K562 (cell line): Measurements from ENCODE around the gene GIT2. TPM values are rescaled to one million over a fixed set of nuclear protein-coding genes. Genes with fewer than 3 reads are reported as not detected.

Source experiments
- ATAC-seq: fragments of 200-7000 bp; cut with Tn5 transposase; 3 replicates; pipeline ENCODE4 v1.9.1; 2020; ENCODE audit warnings: moderate library complexity
- BruUV-seq: library from RNA; stranded (reverse); fragments of 400-500 nt; replicated peaks from 2 replicates; lab custom pipeline; 2021; lab: Mats Ljungman, UMichigan
- CTCF ChIA-PET: fragments of 300-600 bp; formaldehyde crosslinking; extraction: SDS; loops from one replicate; lab custom pipeline; 2021; ENCODE audit warnings: low intra/inter-chr PET ratio; lab: Yijun Ruan, JAX
- POLR2A ChIA-PET: fragments of 300-600, 350-650 bp; sonication (Branson Sonifier 250); formaldehyde crosslinking; extraction: SDS; loops from one replicate; lab custom pipeline; 2021; ENCODE audit warnings: antibody characterized with exemption, inconsistent platforms; lab: Yijun Ruan, JAX
- DNase-seq, 4 experiments: peaks; one replicate each; pipeline versions ENCODE4 v3.0.0 to v3.0.0-alpha.2; 2011 to 2018; ENCODE audit warnings: low spot score in 3 of 4, mixed read lengths in 3 of 4; ENCODE audit errors: extremely low read depth in 1 of 4
- FAIRE-seq: peaks from 2 replicates; lab custom pipeline; 2011; peaks lifted over from hg19 to GRCh38; lab: Jason Lieb, UNC
- H2AFZ ChIP-seq: 2 replicates; pipeline ENCODE4 v1.6.0; 2011; ENCODE audit warnings: low read depth, low read length, control low read depth, inconsistent platforms
- H3K27ac ChIP-seq: fragments of 200-600 bp; 3 replicates; pipeline ENCODE4 v1.8.0; 2011; ENCODE audit warnings: low read depth, mild to moderate bottlenecking, control low read depth, inconsistent platforms, low read length, moderate library complexity, mixed read lengths; ENCODE audit errors: extremely low read depth
- H3K27me3 ChIP-seq, 2 experiments: fragments of 300-600 bp in 1 of 2; 2 replicates in 1 of 2; 3 replicates in 1 of 2; pipeline versions ENCODE4 v1.6.0 to v1.8.0; 2011; ENCODE audit warnings: inconsistent platforms in 2 of 2, low read length in 2 of 2, mild to moderate bottlenecking in 1 of 2, mixed read lengths in 1 of 2, moderate library complexity in 1 of 2; ENCODE audit not compliant: control insufficient read depth in 2 of 2, insufficient read depth in 2 of 2
- H3K36me3 ChIP-seq: fragments of 300-600 bp; 3 replicates; pipeline ENCODE4 v1.8.0; 2011; ENCODE audit warnings: mild to moderate bottlenecking, low read length, inconsistent platforms; ENCODE audit not compliant: control insufficient read depth, insufficient read depth
- H3K4me1 ChIP-seq, 2 experiments: fragments of 200-600 bp in 1 of 2; replicated peaks in 1 of 2; 2 replicates in 1 of 2; 3 replicates in 1 of 2; pipeline versions ENCODE4 v1.5.1 to v1.8.0; 2011; ENCODE audit warnings: inconsistent platforms in 2 of 2, low read length in 2 of 2, mild to moderate bottlenecking in 1 of 2, mixed read lengths in 1 of 2, moderate library complexity in 1 of 2; ENCODE audit not compliant: control insufficient read depth in 2 of 2, insufficient read depth in 2 of 2
- H3K4me2 ChIP-seq: 2 replicates; pipeline ENCODE4 v1.6.1; 2011; ENCODE audit warnings: low read length, control low read depth, inconsistent platforms, mixed read lengths; ENCODE audit not compliant: insufficient read depth
- H3K4me3 ChIP-seq: fragments of 200-600 bp; sonication (generic), shearing (Covaris generic); 2 replicates; pipeline ENCODE4 v1.5.1; 2016; ENCODE audit warnings: control low read depth, inconsistent platforms
- H3K79me2 ChIP-seq: fragments of 200-600 bp; 3 replicates; pipeline ENCODE4 v1.8.0; 2011; ENCODE audit warnings: low read length, inconsistent platforms; ENCODE audit not compliant: control insufficient read depth, insufficient read depth
- H3K9ac ChIP-seq, 2 experiments: 2 replicates each; pipeline versions ENCODE4 v1.6.0 to v1.6.1; 2011; ENCODE audit warnings: low read depth in 2 of 2, low read length in 2 of 2, control low read depth in 1 of 2, inconsistent platforms in 1 of 2, mild to moderate bottlenecking in 1 of 2, mixed read lengths in 1 of 2; ENCODE audit not compliant: insufficient read depth in 1 of 2
- H3K9me1 ChIP-seq: one replicate; pipeline ENCODE4 v1.6.0; 2011; ENCODE audit warnings: inconsistent platforms, mild to moderate bottlenecking, low read length, moderate library complexity; ENCODE audit not compliant: control insufficient read depth, insufficient read depth
- H3K9me3 ChIP-seq: replicated peaks from 2 replicates; pipeline ENCODE4 v1.5.1; 2011; ENCODE audit warnings: low read depth, low read length, inconsistent platforms; ENCODE audit not compliant: control insufficient read depth, insufficient read depth
- H4K20me1 ChIP-seq: replicated peaks from 2 replicates; pipeline ENCODE4 v1.6.1; 2011; ENCODE audit warnings: low read length, inconsistent platforms, mixed read lengths; ENCODE audit not compliant: control insufficient read depth, insufficient read depth
- BHLHE40 ChIP-seq: IDR thresholded peaks from 2 replicates; pipeline ENCODE4 v1.6.1; 2011; ENCODE audit warnings: low read length, improper control_type of control experiment
- CC2D1A ChIP-seq: fragments of 450-650 bp; IDR thresholded peaks from 2 replicates; pipeline ENCODE4 v1.6.1; 2017; ENCODE audit warnings: mild to moderate bottlenecking
- CTCF ChIP-seq, 3 experiments: IDR thresholded peaks in 2 of 3; conservative IDR thresholded peaks in 1 of 3; 2 replicates each; pipeline ENCODE4 v1.5.1; 2011 to 2012; ENCODE audit warnings: low read length in 3 of 3, mild to moderate bottlenecking in 3 of 3, control low read depth in 2 of 3, improper control_type of control experiment in 1 of 3, inconsistent platforms in 1 of 3, low read depth in 1 of 3, mixed read lengths in 1 of 3, moderate library complexity in 1 of 3; ENCODE audit not compliant: insufficient read depth in 2 of 3
- E2F6 ChIP-seq, 2 experiments: IDR thresholded peaks; 2 replicates each; pipeline ENCODE4 v1.6.1; 2011; ENCODE audit warnings: borderline replicate concordance in 1 of 2, control low read depth in 1 of 2, low read depth in 1 of 2, low read length in 1 of 2, mild to moderate bottlenecking in 1 of 2, mixed read lengths in 1 of 2, moderate library complexity in 1 of 2; ENCODE audit not compliant: insufficient read depth in 1 of 2, insufficient read length in 1 of 2, poor library complexity in 1 of 2, severe bottlenecking in 1 of 2; ENCODE audit errors: extremely low read depth in 1 of 2
- HCFC1 ChIP-seq: IDR thresholded peaks from 2 replicates; pipeline ENCODE4 v1.6.1; 2012; ENCODE audit warnings: low read depth, low read length, improper control_type of control experiment
- HDAC1 ChIP-seq, 2 experiments: fragments of 450-650 bp; IDR thresholded peaks; 2 replicates each; pipeline ENCODE4 v1.6.1; 2016 to 2017; ENCODE audit warnings: inconsistent platforms in 1 of 2, mild to moderate bottlenecking in 1 of 2, moderate library complexity in 1 of 2
- HMGN3 ChIP-seq: IDR thresholded peaks from 2 replicates; pipeline ENCODE4 v1.6.1; 2011; ENCODE audit warnings: borderline replicate concordance, low read depth, mild to moderate bottlenecking, mixed read lengths, low read length; ENCODE audit not compliant: insufficient read length; ENCODE audit errors: extremely low read depth
- MEF2D ChIP-seq: conservative IDR thresholded peaks from 2 replicates; pipeline ENCODE4 v1.6.1; 2016; ENCODE audit warnings: low read depth, missing genetic modification characterization, missing compliant biosample characterization
- MYC ChIP-seq, 2 experiments: fragments of 250-450 bp in 1 of 2; sonication (Bioruptor Pico) in 1 of 2; IDR thresholded peaks; 2 replicates each; pipeline versions ENCODE4 v1.5.1 to v1.6.1; 2012 to 2021; ENCODE audit warnings: low read depth in 2 of 2, borderline replicate concordance in 1 of 2, improper control_type of control experiment in 1 of 2, low read length in 1 of 2, mild to moderate bottlenecking in 1 of 2, moderate library complexity in 1 of 2
- NR1H2 ChIP-seq: sonication (generic); formaldehyde crosslinking; IDR thresholded peaks from 2 replicates; pipeline ENCODE4 v1.4.0; 2020; ENCODE audit warnings: mild to moderate bottlenecking, missing genetic modification reagents
- SETDB1 ChIP-seq: IDR thresholded peaks from one replicate; pipeline ENCODE4 v1.6.1; 2012; ENCODE audit warnings: low read length, control low read depth, inconsistent platforms
- TCFL5 ChIP-seq: fragments of 250-450 bp; sonication (Bioruptor Pico); conservative IDR thresholded peaks from 2 replicates; pipeline ENCODE4 v1.6.1; 2021; ENCODE audit warnings: mild to moderate bottlenecking, moderate library complexity, matching md5 sums
- UBTF ChIP-seq, 2 experiments: IDR thresholded peaks; 2 replicates each; pipeline ENCODE4 v1.6.1; 2012; ENCODE audit warnings: improper control_type of control experiment in 2 of 2, low read depth in 2 of 2, low read length in 2 of 2, borderline replicate concordance in 1 of 2
- USF2 ChIP-seq: sonication (generic); formaldehyde crosslinking; IDR thresholded peaks from 2 replicates; pipeline ENCODE4 v1.5.0; 2020; ENCODE audit warnings: missing genetic modification reagents
- ZNF76 ChIP-seq: fragments of 250-450 bp; sonication (Bioruptor Pico); IDR thresholded peaks from 2 replicates; pipeline ENCODE4 v1.4.0; 2020; ENCODE audit warnings: mild to moderate bottlenecking, moderate library complexity, borderline replicate concordance
- WGBS: fragments of 100-300 bp; shearing (Covaris generic); methylation state at CpG from one replicate; pipeline ENCODE4 v1.1.6; 2016; ENCODE audit warnings: low coverage, mixed read lengths; ENCODE audit not compliant: insufficient coverage; ENCODE audit errors: missing lambda C conversion rate; 5-methylcytosine and 5-hydroxymethylcytosine counted together
- in situ Hi-C: fragments of 300-500 bp; cut with MboI; formaldehyde crosslinking; loops from 4 replicates; pipeline ENCODE4 v1.15.0; 2018; ENCODE audit warnings: inconsistent platforms, mixed read lengths
- intact Hi-C: fragments of 100-400 bp; cut with micrococcal nuclease; formaldehyde crosslinking; loops from 2 replicates; pipeline ENCODE4 v1.14.2; 2022
- polyA plus RNA-seq, 8 experiments: library from polyadenylated mRNA; depleted of rRNA in 4 of 8; stranded (reverse) in 5 of 8; unstranded in 3 of 8; fragments of >200 nt; fragmentation: Nextera tagmentation in 2 of 8; fragmentation: Illumina TruSeq in 1 of 8; extraction: Ambion mirVana in 2 of 8; extraction: Trizol in 1 of 8; gene quantifications; 2 replicates each; pipeline versions ENCODE4 v1.2.1 to v1.2.3, GENCODE V29; 2011 to 2014; ENCODE audit warnings: inconsistent platforms in 1 of 8, missing spikeins in 1 of 8
- total RNA-seq, 7 experiments: library from RNA; depleted of rRNA in 6 of 7; stranded (reverse); fragments of >200 nt in 6 of 7; fragmentation: Illumina TruSeq in 2 of 7; extraction: Trizol in 2 of 7; gene quantifications; 2 replicates each; pipeline versions ENCODE4 v1.2.1 to v1.2.3, GENCODE V29; 2011 to 2021; ENCODE audit warnings: low replicate concordance in 1 of 7

Gene GIT2
- total and polyA plus RNA-seq, 9 of the 15 experiments (the other 6 are each of a cell fraction or from before 2014, with no cell fraction given): 4.0 to 30.4 (median 23.5) TPM

- ATAC-seq: peak; percentile 100
- POLR2A ChIA-PET: interaction anchor here (0.6 to 2.1 kb wide), 4 partner anchors 10 to 333 kb away, joined by 4 to 13 read pairs (median 4); partner anchors contain the start of gene TCHP
- no peak overlapping the region for H3K27ac ChIP-seq
- 0 out of 2 replicates have a peak, but pooled peaks cover 3% of the 10 kb centered on the region for H4K20me1 ChIP-seq
- peaks cover 0 to 3% of the 10 kb centered on the region in 2 experiments; a peak in 1 of 5 replicates for H3K4me1 ChIP-seq
- no peak overlapping the region for H2AFZ ChIP-seq
- in situ Hi-C loops: no loop called here
- intact Hi-C loops: no loop called here
- H3K4me3 ChIP-seq: no peak overlapping the region
- H3K9ac ChIP-seq: no peak overlapping the region
- no peaks in the 10 kb centered on the region for H3K9me3 ChIP-seq
- H3K4me2 ChIP-seq: no peak overlapping the region
- no peaks in the 10 kb centered on the region for H3K27me3 ChIP-seq
- CTCF ChIA-PET: no interaction called here
- H3K9me1 ChIP-seq: no peaks in the 10 kb centered on the region
- BruUV-seq: no TSS peak
- peak; percentile 70 for FAIRE-seq
- H3K79me2 ChIP-seq: no peaks in the 10 kb centered on the region
- 57% methylated on average over 10 of the region's 12 CpGs for WGBS
- DNase-seq: peak; percentile 75 to 81 (median 78)
- peaks cover 78% of the 10 kb centered on the region; the same call in 2 of the 3 replicates for H3K36me3 ChIP-seq
- TF ChIP-seq E2F6 (IDR thresholded peaks at IDR 0.05; ENCODE audit: borderline replicate concordance in 1 of 2, extremely low read depth in 1 of 2, insufficient read depth in 1 of 2, insufficient read length in 1 of 2, low read depth in 1 of 2, low read length in 1 of 2, poor library complexity in 1 of 2, severe bottlenecking in 1 of 2) (peak; percentile 38 to 78), HDAC1 (IDR thresholded peaks at IDR 0.05) (no peak), NR1H2 (CRISPR knock-in tag) (no peak), SETDB1 (no peak), TCFL5 (CRISPR knock-in tag) (no peak), USF2 (CRISPR knock-in tag) (peak; percentile 40; the same call in 1 of the 2 replicates), CC2D1A (no peak), HCFC1 (peak; percentile 43), HMGN3 (peak; percentile 28), BHLHE40 (peak; percentile 85), CTCF (IDR thresholded peaks at IDR 0.05 in 2 of 3, conservative IDR thresholded peaks at IDR 0.05 in 1 of 3; ENCODE audit: insufficient read depth in 2 of 3, low read depth in 1 of 3, low read length in 3 of 3) (peak; percentile 86 to 100 (median 98)), MYC (IDR thresholded peaks at IDR 0.05; ENCODE audit: low read depth, low read length) (peak; percentile 84), MYC (CRISPR knock-in tag; IDR thresholded peaks at IDR 0.05; ENCODE audit: borderline replicate concordance, low read depth) (no peak), UBTF (IDR thresholded peaks at IDR 0.05; ENCODE audit: borderline replicate concordance in 1 of 2, low read depth in 2 of 2, low read length in 2 of 2) (no peak), MEF2D (tag) (no peak), ZNF76 (no peak)
Observed at GRCh38 chr12:109910969-109911348, 85.2 kb downstream of the GIT2 start.
